Fibroblast of lung (primary cell): ENCODE results near the gene ACY1. TPM values are rescaled to one million over a fixed set of nuclear protein-coding genes. Genes with fewer than 3 reads are reported as not detected.

ENCODE experiments used
- DNase-seq, 2 donors: peaks; one replicate each; pipeline versions ENCODE4 v3.0.0 to v3.0.0-alpha.2; 2010; ENCODE audit warnings: low read depth in 2 of 2
- H2AFZ ChIP-seq: 2 replicates; pipeline ENCODE4 v1.5.1; 2012; ENCODE audit warnings: low read length, control low read depth, inconsistent platforms
- H3K27ac ChIP-seq: 2 replicates; pipeline ENCODE4 v1.5.1; 2011; ENCODE audit warnings: low read length, control low read depth; ENCODE audit not compliant: insufficient read depth
- H3K27me3 ChIP-seq: 2 replicates; pipeline ENCODE4 v1.5.1; 2011; ENCODE audit warnings: mild to moderate bottlenecking, low read length; ENCODE audit not compliant: control insufficient read depth, insufficient read depth
- H3K36me3 ChIP-seq: 2 replicates; pipeline ENCODE4 v1.5.1; 2011; ENCODE audit warnings: low read length; ENCODE audit not compliant: control insufficient read depth, insufficient read depth
- H3K4me1 ChIP-seq: 2 replicates; pipeline ENCODE4 v1.5.1; 2011; ENCODE audit warnings: low read length; ENCODE audit not compliant: control insufficient read depth, insufficient read depth; ENCODE audit errors: extremely low read depth
- H3K4me2 ChIP-seq: 2 replicates; pipeline ENCODE4 v1.5.1; 2011; ENCODE audit warnings: low read length, control low read depth; ENCODE audit not compliant: insufficient read depth; ENCODE audit errors: extremely low read depth
- H3K4me3 ChIP-seq, 4 experiments: fragments of 200-600 bp in 1 of 4; sonication (generic) in 1 of 4; replicated peaks in 1 of 4; 2 replicates each; pipeline ENCODE4 v1.5.1; 2011 to 2016; ENCODE audit warnings: low read length in 4 of 4, low read depth in 3 of 4, mild to moderate bottlenecking in 3 of 4, control low read depth in 2 of 4, inconsistent platforms in 1 of 4, mixed read lengths in 1 of 4; ENCODE audit not compliant: insufficient read depth in 1 of 4; ENCODE audit errors: control extremely low read depth in 1 of 4
- H3K79me2 ChIP-seq: 2 replicates; pipeline ENCODE4 v1.5.1; 2012; ENCODE audit warnings: mild to moderate bottlenecking, low read length, inconsistent platforms; ENCODE audit not compliant: control insufficient read depth, insufficient read depth
- H3K9ac ChIP-seq: 2 replicates; pipeline ENCODE4 v1.5.1; 2011; ENCODE audit warnings: mild to moderate bottlenecking, low read length, control low read depth; ENCODE audit not compliant: insufficient read depth
- H3K9me3 ChIP-seq: 2 replicates; pipeline ENCODE4 v1.5.1; 2012; ENCODE audit warnings: low read depth, low read length; ENCODE audit not compliant: control insufficient read depth, insufficient read depth
- H4K20me1 ChIP-seq: 2 replicates; pipeline ENCODE4 v1.5.1; 2011; ENCODE audit warnings: low read length; ENCODE audit not compliant: control insufficient read depth, insufficient read depth; ENCODE audit errors: extremely low read depth
- CTCF ChIP-seq, 2 donors: IDR thresholded peaks in 1 of 2; conservative IDR thresholded peaks in 1 of 2; 1 replicate in 1 of 2; 2 replicates in 1 of 2; pipeline ENCODE4 v1.5.1; 2011 to 2012; ENCODE audit warnings: low read length in 2 of 2, control low read depth in 1 of 2, inconsistent platforms in 1 of 2, low read depth in 1 of 2, mild to moderate bottlenecking in 1 of 2
- EZH2 ChIP-seq: IDR thresholded peaks from 2 replicates; pipeline ENCODE4 v1.5.1; 2012; ENCODE audit warnings: low read length, control low read depth, mild to moderate bottlenecking; ENCODE audit errors: missing control alignments
- polyA plus RNA-seq, 2 donors: library from polyadenylated mRNA; depleted of rRNA in 1 of 2; stranded (reverse) in 1 of 2; unstranded in 1 of 2; fragments of >200 nt; gene quantifications; 2 replicates each; pipeline ENCODE4 v1.2.1, GENCODE V29; 2011 to 2012; ENCODE audit warnings: missing spikeins in 1 of 2
- total RNA-seq: library from RNA; depleted of rRNA; stranded (reverse); fragments of >200 nt; gene quantifications from 2 replicates; pipeline ENCODE4 v1.2.1, GENCODE V29; 2014

ACY1 gene
- total and polyA plus RNA-seq, 2 donors (not counting 1 experiment from before 2014, with no cell fraction given), result 21.4 to 40.3 TPM

GRCh38 chr3:52017586-52017985, 34.3 kb downstream of the ACY1 start:
- Histone ChIP-seq H3K9me3 (no peaks in the 10 kb centered on the region), H3K9ac (no peak overlapping the region), H3K27ac (no peak overlapping the region), H3K27me3 (no peaks in the 10 kb centered on the region), H3K36me3 (no peaks in the 10 kb centered on the region), H3K4me3 (no peak overlapping the region), H2AFZ (peak overlapping the region; percentile 2), H3K4me1 (peaks cover 5% of the 10 kb centered on the region), H3K4me2 (no peak overlapping the region), H4K20me1 (no peaks in the 10 kb centered on the region), H3K79me2 (no peaks in the 10 kb centered on the region)
- no peak for TF ChIP-seq EZH2
- no peak for TF ChIP-seq CTCF (conservative IDR thresholded peaks at IDR 0.05 in 1 of 2, IDR thresholded peaks at IDR 0.05 in 1 of 2; ENCODE audit: low read depth in 1 of 2, low read length in 2 of 2)
- DNase-seq, result no peak

- no peak overlapping the region for H3K4me3 ChIP-seq
- no peaks in the 10 kb centered on the region for H3K79me2 ChIP-seq
- no peak overlapping the region for H2AFZ ChIP-seq
- no peaks in the 10 kb centered on the region for H3K36me3 ChIP-seq
- H3K27ac ChIP-seq, result no peak overlapping the region
- TF ChIP-seq CTCF (conservative IDR thresholded peaks at IDR 0.05 in 1 of 2, IDR thresholded peaks at IDR 0.05 in 1 of 2; ENCODE audit: low read depth in 1 of 2, low read length in 2 of 2), result no peak
- TF ChIP-seq EZH2, result no peak
- no peaks in the 10 kb centered on the region for H3K9me3 ChIP-seq
- H3K4me2 ChIP-seq, result no peak overlapping the region
- peaks cover 13% of the 10 kb centered on the region for H3K4me1 ChIP-seq
- H4K20me1 ChIP-seq, result no peaks in the 10 kb centered on the region
- no peak for DNase-seq
- H3K27me3 ChIP-seq, result no peaks in the 10 kb centered on the region
- no peak overlapping the region for H3K9ac ChIP-seq
These were observed 35.1 kb downstream of the ACY1 start for GRCh38 chr3:52018319-52019000.

GRCh38 chr3:52019352-52020080, 36.2 kb downstream of the ACY1 start:
- Histone ChIP-seq H3K27ac (no peak overlapping the region), H3K4me2 (no peak overlapping the region), H3K36me3 (no peaks in the 10 kb centered on the region), H3K4me3 (no peak overlapping the region), H3K27me3 (no peaks in the 10 kb centered on the region), H3K79me2 (no peaks in the 10 kb centered on the region), H3K9ac (no peak overlapping the region), H3K4me1 (peaks cover 16% of the 10 kb centered on the region), H3K9me3 (no peaks in the 10 kb centered on the region), H2AFZ (peak overlapping the region; percentile 56), H4K20me1 (no peaks in the 10 kb centered on the region)
- TF ChIP-seq EZH2, result no peak
- TF ChIP-seq CTCF (conservative IDR thresholded peaks at IDR 0.05 in 1 of 2, IDR thresholded peaks at IDR 0.05 in 1 of 2; ENCODE audit: low read depth in 1 of 2, low read length in 2 of 2), result no peak
- no peak for DNase-seq
